ENCODE measurements around the gene GRIA4.

The GRIA4 gene

DNA sequence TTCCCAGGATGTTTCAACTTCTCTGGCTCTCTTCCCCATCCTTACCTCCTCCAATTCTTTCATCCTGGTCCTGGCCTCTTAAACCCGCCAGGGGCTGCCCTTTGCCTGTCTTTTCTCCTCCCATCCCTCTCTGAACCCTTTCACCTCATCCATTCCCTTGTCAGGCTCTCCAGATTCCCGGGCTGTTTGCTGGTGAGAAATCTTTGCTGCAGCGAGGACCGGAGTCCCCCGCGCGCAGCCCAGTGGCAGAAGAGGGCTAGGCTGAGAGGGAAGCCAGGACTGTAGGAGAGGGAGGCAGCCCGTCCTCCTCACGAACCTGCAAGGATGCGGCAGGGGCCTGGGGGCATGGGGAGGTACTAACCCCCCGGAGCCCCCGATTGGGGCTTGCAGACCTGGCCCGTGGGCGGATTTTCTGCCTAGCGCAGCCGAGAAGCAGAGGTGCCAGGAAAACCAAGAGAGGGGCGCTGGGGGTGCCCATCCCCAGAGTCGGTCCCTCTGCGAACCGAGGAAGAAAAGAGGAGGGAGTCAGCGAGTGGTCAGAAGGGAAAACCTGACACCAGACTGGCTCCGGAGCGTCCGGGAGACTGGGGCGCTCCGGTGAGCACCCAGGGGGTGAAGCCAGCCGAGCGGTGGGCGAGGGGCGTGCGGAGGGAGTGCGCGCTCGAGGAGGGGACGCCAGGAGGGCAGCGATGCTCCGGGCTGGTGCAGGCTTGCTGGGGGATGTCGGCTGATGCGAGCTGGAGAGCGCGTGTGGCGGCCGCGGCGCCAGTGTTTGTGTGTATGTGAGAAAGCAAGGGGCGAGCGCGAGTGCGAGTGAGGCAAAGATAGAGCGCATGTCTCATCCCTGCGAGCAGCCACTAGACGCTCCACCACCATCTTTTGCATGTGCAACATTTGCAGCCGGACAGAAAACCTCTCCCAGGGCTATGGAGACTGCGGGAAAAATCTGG is at the start of gene GRIA4:
TSS of gene GRIA4 (plus strand) at position 242 of the 950 bp plus-strand sequence. CDS start 925 bp downstream, outside the sequence.
- DNase-seq, result no peak

DNA sequence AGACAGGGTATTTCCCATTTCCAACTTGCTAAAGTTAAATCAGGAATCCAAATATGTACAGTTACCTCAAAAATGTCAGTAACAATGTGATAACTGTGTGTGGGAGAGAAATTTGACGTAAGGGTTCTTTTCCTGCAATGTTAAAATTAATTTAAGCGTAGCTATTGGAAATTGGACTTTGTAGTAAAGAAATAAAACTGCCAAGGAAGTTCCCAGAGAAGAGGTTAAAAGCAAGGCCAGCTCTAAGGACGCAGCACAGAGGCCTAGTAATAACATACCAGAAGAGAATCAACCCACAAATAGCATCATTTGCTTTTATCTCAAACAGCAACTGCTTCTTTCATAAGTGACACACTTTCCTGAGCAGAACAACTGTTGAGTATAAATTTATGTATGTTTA is 36.8 kb upstream of the GRIA4 start:
- no peak for DNase-seq

DNA sequence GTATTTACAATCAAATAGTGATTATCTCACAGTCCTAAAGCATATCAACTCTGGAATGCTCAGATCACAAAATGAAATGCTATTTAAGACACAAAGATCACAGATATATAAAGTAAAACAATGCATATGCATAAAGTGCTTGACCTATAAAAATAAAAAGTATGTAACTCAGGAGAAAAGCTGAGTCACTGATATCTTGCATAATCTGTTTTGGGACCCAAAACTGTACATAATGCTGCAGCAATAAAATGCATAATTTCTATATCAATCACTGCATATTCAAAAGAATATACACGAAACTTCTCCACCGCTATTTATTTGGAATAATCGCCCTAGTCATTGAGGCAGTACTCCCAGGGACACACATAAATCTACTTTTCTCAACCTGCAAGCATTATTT is 34.9 kb upstream of the GRIA4 start:
- no peak for DNase-seq

GRCh38 chr11:105577641-105578040 is 32.2 kb upstream of the GRIA4 start:
- DNase-seq, result no peak

DNA sequence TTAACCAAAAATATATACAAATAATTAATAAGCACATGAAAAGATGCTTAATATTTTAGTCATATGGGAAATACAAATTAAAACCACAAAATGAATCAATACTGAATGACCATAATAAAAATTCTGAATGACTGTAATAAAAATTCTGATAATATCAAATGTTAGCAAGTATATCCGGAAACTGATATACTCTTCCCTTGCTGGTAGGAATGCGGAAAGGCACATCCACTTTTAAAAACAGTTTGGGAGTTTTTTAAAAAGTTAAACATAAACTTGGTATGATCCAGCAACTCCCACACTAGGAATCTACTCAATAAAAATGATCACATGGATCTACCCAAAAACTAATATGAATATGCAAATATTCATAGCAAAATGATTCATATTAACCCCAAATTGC is 30.8 kb upstream of the GRIA4 start:
- DNase-seq, result no peak

GRCh38 chr11:105582497-105582896 is 27.4 kb upstream of the GRIA4 start:
- DNase-seq, result no peak

- DNase-seq, result no peak
Measured at GRCh38 chr11:105588001-105588400, 21.9 kb upstream of the GRIA4 start.

DNA sequence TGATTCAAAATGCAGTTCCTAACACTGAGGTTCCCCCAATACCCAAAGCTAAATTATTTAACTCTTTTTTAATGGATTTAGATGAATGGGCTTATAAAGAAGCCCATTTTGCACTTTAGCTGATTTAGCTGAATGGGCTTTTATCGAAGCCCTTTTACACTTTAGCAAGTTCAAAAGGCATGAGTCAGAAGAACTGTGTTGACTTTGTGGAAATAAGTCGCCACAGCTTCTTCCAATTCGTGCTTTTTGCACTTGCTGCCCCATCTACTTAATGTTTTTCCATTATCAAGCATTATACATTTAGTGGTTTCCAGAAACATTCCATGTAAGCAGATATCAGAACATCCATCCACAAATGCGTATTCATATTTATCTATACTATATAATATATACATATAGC is 20.5 kb upstream of the GRIA4 start:
- no peak for DNase-seq

GRCh38 chr11:105592035-105592434 is 17.8 kb upstream of the GRIA4 start:
- DNase-seq, result no peak

DNA sequence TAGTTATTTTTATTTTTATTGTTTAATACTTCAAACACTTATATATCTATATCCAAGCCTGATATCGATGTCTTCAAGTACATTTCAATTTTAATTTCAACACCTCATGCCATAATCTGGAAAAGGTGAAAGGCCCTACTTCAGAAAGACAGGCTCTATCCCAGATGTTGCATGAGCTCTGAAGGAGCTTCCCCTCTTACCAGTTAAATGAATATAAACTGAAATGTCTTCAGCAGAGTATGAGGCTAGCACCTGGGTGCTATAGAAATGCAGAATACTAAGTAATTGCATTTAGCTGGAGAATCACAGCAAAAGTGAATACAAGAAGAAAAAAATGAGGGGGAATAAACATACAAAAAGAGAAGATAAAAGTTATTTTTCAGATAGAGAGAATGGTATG is 11.5 kb upstream of the GRIA4 start:
- DNase-seq, result no peak

DNA sequence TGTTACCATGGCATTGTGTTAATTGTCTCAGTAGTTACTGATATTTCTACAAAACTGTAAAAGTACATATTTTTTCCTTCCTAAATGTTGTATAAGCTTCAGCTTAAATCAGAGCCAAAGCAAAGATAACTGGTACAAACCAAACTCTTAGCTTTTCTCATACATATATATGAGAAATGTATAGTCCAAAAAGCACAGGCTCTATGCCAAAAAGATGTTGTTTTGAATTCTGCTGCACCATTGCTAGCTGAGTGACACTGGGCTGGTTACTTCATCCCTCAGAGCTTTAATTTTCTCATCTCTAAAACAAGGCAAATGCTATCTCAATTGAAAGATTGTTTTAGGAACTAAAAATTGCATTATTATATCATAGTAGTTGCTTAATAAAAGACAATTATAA is 6.7 kb upstream of the GRIA4 start:
- no peak for DNase-seq

DNA sequence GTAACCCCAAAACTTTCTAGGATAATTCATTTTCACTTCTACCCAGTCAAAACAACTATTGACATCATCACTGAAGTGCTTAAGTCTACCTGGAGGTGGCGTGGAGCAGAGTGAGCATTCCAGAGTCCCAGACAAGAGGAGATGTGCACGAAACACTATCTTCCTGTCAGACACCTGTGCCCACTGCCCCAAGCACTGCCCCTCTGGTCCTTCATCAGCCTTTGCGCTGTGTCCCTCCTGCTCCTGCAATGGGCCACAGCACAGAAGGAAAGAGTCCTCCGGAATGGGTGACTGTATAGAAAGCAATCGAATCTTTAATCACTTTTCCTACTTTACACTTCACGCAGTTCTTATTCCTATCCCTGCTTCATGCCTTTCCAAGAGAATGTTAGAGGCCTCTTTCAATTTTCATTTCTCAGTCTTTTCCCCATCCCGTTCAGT is 512 bp upstream of the GRIA4 start:
- DNase-seq, result no peak

DNA sequence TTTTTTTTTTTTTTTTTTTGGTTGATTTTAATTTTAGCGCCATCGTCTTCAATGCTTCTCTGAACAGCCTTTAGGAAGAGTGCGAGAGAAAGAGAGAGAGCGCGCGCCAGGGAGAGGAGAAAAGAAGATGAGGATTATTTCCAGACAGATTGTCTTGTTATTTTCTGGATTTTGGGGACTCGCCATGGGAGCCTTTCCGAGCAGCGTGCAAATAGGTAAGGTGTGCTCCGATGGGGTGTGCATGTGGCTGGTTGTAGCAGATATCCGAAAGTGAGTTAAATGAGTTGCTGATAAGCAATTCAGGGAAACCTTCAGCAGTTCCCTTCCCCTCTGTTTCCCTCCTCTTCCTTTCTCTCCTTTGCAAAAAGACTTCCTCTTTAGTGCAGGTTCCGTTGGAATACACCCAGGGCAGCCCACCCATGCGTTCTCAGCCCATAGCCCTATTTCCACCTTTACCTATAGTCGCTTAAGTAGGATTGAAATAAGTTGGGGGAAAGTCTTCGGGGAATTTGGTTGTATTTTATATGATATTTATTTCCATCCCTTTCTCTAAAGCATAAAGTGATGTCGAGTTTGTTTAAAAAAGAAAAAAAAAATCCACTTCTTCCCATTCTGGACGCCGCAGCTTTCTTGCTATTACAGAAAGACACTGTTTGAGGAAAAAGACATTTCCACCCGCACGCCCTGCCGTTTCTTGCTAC is 1.1 kb downstream of the GRIA4 start:
- DNase-seq, result no peak

DNA sequence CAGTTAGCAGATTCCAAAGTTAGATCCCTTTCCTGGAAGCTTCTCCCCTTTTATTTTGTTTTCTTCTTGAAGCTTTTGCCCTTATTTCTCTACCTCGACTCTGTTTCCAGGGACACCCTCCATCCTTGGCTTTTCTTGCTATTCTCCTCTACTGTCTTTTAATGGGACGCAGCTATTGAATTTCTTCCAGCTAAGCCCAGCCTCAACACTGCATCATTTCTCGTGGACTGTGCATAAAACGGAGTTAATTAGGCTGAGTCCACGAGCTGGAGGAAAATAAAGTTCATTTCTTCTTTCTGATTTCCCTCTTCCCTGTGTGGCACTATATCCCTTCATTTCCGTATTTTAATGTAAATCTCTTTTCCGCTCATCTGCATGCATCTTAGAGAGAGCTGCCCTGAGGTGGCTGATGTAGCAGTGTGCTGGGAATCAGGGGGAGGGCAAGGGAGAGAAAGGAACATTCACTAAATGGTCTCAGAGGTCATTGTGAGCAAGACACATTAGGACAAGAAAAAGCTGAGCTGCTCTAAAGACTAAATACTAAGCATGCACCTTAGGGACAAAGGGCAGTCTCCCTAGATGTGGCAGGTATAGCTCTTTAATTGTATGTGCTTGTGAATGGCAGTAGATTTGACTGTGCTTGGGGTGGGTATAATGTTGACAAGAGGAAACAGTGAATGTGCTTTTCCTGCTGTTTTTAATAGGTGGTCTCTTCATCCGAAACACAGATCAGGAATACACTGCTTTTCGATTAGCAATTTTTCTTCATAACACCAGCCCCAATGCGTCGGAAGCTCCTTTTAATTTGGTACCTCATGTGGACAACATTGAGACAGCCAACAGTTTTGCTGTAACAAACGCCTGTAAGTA is 1.9 kb downstream of the GRIA4 start:
- no peak for DNase-seq

- DNase-seq, result no peak
Measured at GRCh38 chr11:105612771-105613170, 2.9 kb downstream of the GRIA4 start.

GRCh38 chr11:105613183-105613582 is 3.3 kb downstream of the GRIA4 start:
- DNase-seq, result no peak

GRCh38 chr11:105618343-105618955 is 8.6 kb downstream of the GRIA4 start:
- no peak for DNase-seq

DNA sequence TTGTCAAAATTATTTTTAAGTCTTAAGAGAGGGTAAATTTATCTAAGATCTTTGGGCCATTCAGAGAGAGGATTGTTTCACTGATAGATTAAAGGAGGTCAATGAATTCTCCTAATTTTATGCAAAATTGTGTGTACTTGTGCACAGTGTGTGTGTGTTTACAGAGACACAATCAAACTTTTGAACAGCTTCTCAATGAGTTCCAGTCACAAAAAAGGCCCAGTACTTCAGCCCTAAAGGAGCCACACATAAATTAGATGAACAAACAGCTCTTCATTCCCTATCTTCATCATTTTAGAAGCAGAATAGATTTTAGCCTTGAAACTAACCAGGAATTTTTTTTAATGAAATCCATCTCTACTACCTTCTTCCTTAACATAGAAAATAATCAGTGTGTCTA is 9.7 kb downstream of the GRIA4 start:
- no peak for DNase-seq

GRCh38 chr11:105622016-105622415 is 12.1 kb downstream of the GRIA4 start:
- DNase-seq, result no peak

GRCh38 chr11:105632316-105632715 is 22.4 kb downstream of the GRIA4 start:
- no peak for DNase-seq

DNA sequence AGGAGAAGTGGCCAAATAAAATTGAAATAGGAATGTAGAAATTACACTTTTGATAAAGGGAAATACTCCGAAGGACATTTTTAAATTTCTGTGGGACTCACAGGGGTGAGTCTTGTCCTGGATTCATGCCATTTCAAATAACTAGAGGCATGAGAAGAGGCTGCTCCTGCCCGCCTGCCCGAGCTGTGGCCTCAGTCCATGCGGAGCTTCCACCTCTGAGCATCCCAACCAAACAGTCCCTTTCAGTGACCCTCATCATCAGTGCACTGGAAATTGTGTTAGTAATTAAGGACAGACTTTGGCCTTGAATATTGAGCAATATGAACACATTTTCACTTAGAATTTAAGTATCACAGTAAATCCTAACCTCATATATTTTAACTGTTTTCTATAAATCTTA is 25.6 kb downstream of the GRIA4 start:
- no peak for DNase-seq

DNA sequence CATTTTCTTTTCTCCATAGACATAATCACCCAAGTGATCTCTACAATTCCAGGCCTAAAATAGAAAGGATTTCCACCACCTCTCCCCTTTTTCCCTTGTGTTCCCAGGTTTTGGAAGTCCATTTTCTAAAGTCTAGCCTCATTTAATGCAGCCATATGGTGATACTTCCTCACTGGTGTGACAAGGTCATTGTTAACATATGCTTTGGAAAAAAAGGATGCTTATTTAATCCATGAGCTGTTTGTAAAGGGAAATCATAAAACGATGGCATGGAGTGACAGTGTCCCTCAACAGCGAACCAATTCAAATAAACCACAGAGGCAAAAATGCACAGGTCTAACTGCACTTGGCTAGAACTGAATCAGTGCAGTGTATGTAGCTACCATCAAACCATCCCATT is 26.6 kb downstream of the GRIA4 start:
- no peak for DNase-seq

DNA sequence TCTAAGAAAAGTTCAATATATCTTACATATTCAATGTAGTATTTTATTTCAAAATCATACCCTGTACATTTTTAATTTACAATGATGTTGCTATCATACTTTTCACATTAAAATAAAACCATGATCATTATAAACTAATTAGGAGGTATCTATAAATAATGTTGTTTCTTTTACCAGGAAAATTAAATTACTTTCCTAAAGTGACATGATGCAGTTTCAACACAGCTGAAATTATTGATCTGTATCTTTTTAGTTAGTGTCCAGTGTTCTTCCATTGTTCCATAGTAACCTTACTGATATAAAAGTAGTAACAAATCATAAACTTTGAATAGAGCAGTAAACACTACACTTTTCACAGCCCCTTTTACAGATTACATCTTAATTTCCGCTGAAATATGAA is 29.7 kb downstream of the GRIA4 start:
- DNase-seq, result no peak

Measured in inflammatory macrophage treated with lipopolysaccharide for 1 hour (primary cell).